K562 (cell line): ENCODE data around the gene ZNF672. TPM values are rescaled to one million over a fixed set of nuclear protein-coding genes. Genes with fewer than 3 reads are reported as not detected.

Experiments
- ATAC-seq: fragments of 200-7000 bp; cut with Tn5 transposase; 3 replicates; pipeline ENCODE4 v1.9.1; 2020; ENCODE audit warnings: moderate library complexity
- BruUV-seq: library from RNA; stranded (reverse); fragments of 400-500 nt; replicated peaks from 2 replicates; lab custom pipeline; 2021; lab: Mats Ljungman, UMichigan
- CTCF ChIA-PET: fragments of 300-600 bp; formaldehyde crosslinking; extraction: SDS; loops from one replicate; lab custom pipeline; 2021; ENCODE audit warnings: low intra/inter-chr PET ratio; lab: Yijun Ruan, JAX
- POLR2A ChIA-PET: fragments of 300-600, 350-650 bp; sonication (Branson Sonifier 250); formaldehyde crosslinking; extraction: SDS; loops from one replicate; lab custom pipeline; 2021; ENCODE audit warnings: antibody characterized with exemption, inconsistent platforms; lab: Yijun Ruan, JAX
- DNase-seq, 4 experiments: peaks; one replicate each; pipeline versions ENCODE4 v3.0.0 to v3.0.0-alpha.2; 2011 to 2018; ENCODE audit warnings: low spot score in 3 of 4, mixed read lengths in 3 of 4; ENCODE audit errors: extremely low read depth in 1 of 4
- FAIRE-seq: peaks from 2 replicates; lab custom pipeline; 2011; peaks lifted over from hg19 to GRCh38; lab: Jason Lieb, UNC
- H2AFZ ChIP-seq: 2 replicates; pipeline ENCODE4 v1.6.0; 2011; ENCODE audit warnings: low read depth, low read length, control low read depth, inconsistent platforms
- H3K27ac ChIP-seq: fragments of 200-600 bp; 3 replicates; pipeline ENCODE4 v1.8.0; 2011; ENCODE audit warnings: low read depth, mild to moderate bottlenecking, control low read depth, inconsistent platforms, low read length, moderate library complexity, mixed read lengths; ENCODE audit errors: extremely low read depth
- H3K27me3 ChIP-seq, 2 experiments: fragments of 300-600 bp in 1 of 2; 2 replicates in 1 of 2; 3 replicates in 1 of 2; pipeline versions ENCODE4 v1.6.0 to v1.8.0; 2011; ENCODE audit warnings: inconsistent platforms in 2 of 2, low read length in 2 of 2, mild to moderate bottlenecking in 1 of 2, mixed read lengths in 1 of 2, moderate library complexity in 1 of 2; ENCODE audit not compliant: control insufficient read depth in 2 of 2, insufficient read depth in 2 of 2
- H3K36me3 ChIP-seq: fragments of 300-600 bp; 3 replicates; pipeline ENCODE4 v1.8.0; 2011; ENCODE audit warnings: mild to moderate bottlenecking, low read length, inconsistent platforms; ENCODE audit not compliant: control insufficient read depth, insufficient read depth
- H3K4me1 ChIP-seq, 2 experiments: fragments of 200-600 bp in 1 of 2; replicated peaks in 1 of 2; 2 replicates in 1 of 2; 3 replicates in 1 of 2; pipeline versions ENCODE4 v1.5.1 to v1.8.0; 2011; ENCODE audit warnings: inconsistent platforms in 2 of 2, low read length in 2 of 2, mild to moderate bottlenecking in 1 of 2, mixed read lengths in 1 of 2, moderate library complexity in 1 of 2; ENCODE audit not compliant: control insufficient read depth in 2 of 2, insufficient read depth in 2 of 2
- H3K4me2 ChIP-seq: 2 replicates; pipeline ENCODE4 v1.6.1; 2011; ENCODE audit warnings: low read length, control low read depth, inconsistent platforms, mixed read lengths; ENCODE audit not compliant: insufficient read depth
- H3K4me3 ChIP-seq: fragments of 200-600 bp; sonication (generic), shearing (Covaris generic); 2 replicates; pipeline ENCODE4 v1.5.1; 2016; ENCODE audit warnings: control low read depth, inconsistent platforms
- H3K79me2 ChIP-seq: fragments of 200-600 bp; 3 replicates; pipeline ENCODE4 v1.8.0; 2011; ENCODE audit warnings: low read length, inconsistent platforms; ENCODE audit not compliant: control insufficient read depth, insufficient read depth
- H3K9ac ChIP-seq, 2 experiments: 2 replicates each; pipeline versions ENCODE4 v1.6.0 to v1.6.1; 2011; ENCODE audit warnings: low read depth in 2 of 2, low read length in 2 of 2, control low read depth in 1 of 2, inconsistent platforms in 1 of 2, mild to moderate bottlenecking in 1 of 2, mixed read lengths in 1 of 2; ENCODE audit not compliant: insufficient read depth in 1 of 2
- H3K9me1 ChIP-seq: one replicate; pipeline ENCODE4 v1.6.0; 2011; ENCODE audit warnings: inconsistent platforms, mild to moderate bottlenecking, low read length, moderate library complexity; ENCODE audit not compliant: control insufficient read depth, insufficient read depth
- H3K9me3 ChIP-seq: replicated peaks from 2 replicates; pipeline ENCODE4 v1.5.1; 2011; ENCODE audit warnings: low read depth, low read length, inconsistent platforms; ENCODE audit not compliant: control insufficient read depth, insufficient read depth
- H4K20me1 ChIP-seq: replicated peaks from 2 replicates; pipeline ENCODE4 v1.6.1; 2011; ENCODE audit warnings: low read length, inconsistent platforms, mixed read lengths; ENCODE audit not compliant: control insufficient read depth, insufficient read depth
- ATF3 ChIP-seq, 2 experiments: fragments of 450-650 bp in 1 of 2; sonication (generic) in 1 of 2; formaldehyde crosslinking in 1 of 2; IDR thresholded peaks in 1 of 2; conservative IDR thresholded peaks in 1 of 2; 2 replicates each; pipeline versions ENCODE4 v1.6.1 to v1.8.1; 2016 to 2023; ENCODE audit warnings: mild to moderate bottlenecking in 2 of 2, moderate library complexity in 2 of 2, inconsistent platforms in 1 of 2, missing genetic modification reagents in 1 of 2
- CC2D1A ChIP-seq: fragments of 450-650 bp; IDR thresholded peaks from 2 replicates; pipeline ENCODE4 v1.6.1; 2017; ENCODE audit warnings: mild to moderate bottlenecking
- NCOA1 ChIP-seq: fragments of 450-650 bp; IDR thresholded peaks from 2 replicates; pipeline ENCODE4 v1.6.1; 2016; ENCODE audit warnings: low read depth
- SOX6 ChIP-seq: fragments of 450-650 bp; IDR thresholded peaks from 2 replicates; pipeline ENCODE4 v1.6.1; 2014; ENCODE audit warnings: mild to moderate bottlenecking
- SREBF1 ChIP-seq: fragments of 150-350 bp; IDR thresholded peaks from 2 replicates; pipeline ENCODE4 v1.6.1; 2014; ENCODE audit warnings: antibody characterized with exemption, low read depth, low read length, borderline replicate concordance
- TCF7 ChIP-seq: sonication (generic); IDR thresholded peaks from 2 replicates; pipeline ENCODE4 v1.6.1; 2016; ENCODE audit warnings: antibody characterized with exemption, borderline replicate concordance
- TFAM ChIP-seq: fragments of 250-450 bp; sonication (Bioruptor Pico); conservative IDR thresholded peaks from 2 replicates; pipeline ENCODE4 v1.5.0; 2021; ENCODE audit warnings: mild to moderate bottlenecking, moderate library complexity
- UBTF ChIP-seq, 2 experiments: IDR thresholded peaks; 2 replicates each; pipeline ENCODE4 v1.6.1; 2012; ENCODE audit warnings: improper control_type of control experiment in 2 of 2, low read depth in 2 of 2, low read length in 2 of 2, borderline replicate concordance in 1 of 2
- ZNF79 ChIP-seq: fragments of 250-450 bp; sonication (Bioruptor Pico); IDR thresholded peaks from 2 replicates; pipeline ENCODE4 v1.4.0; 2020; ENCODE audit warnings: low read depth, mild to moderate bottlenecking, moderate library complexity
- WGBS: fragments of 100-300 bp; shearing (Covaris generic); methylation state at CpG from one replicate; pipeline ENCODE4 v1.1.6; 2016; ENCODE audit warnings: low coverage, mixed read lengths; ENCODE audit not compliant: insufficient coverage; ENCODE audit errors: missing lambda C conversion rate; 5-methylcytosine and 5-hydroxymethylcytosine counted together
- in situ Hi-C: fragments of 300-500 bp; cut with MboI; formaldehyde crosslinking; loops from 4 replicates; pipeline ENCODE4 v1.15.0; 2018; ENCODE audit warnings: inconsistent platforms, mixed read lengths
- intact Hi-C: fragments of 100-400 bp; cut with micrococcal nuclease; formaldehyde crosslinking; loops from 2 replicates; pipeline ENCODE4 v1.14.2; 2022
- polyA plus RNA-seq, 8 experiments: library from polyadenylated mRNA; depleted of rRNA in 4 of 8; stranded (reverse) in 5 of 8; unstranded in 3 of 8; fragments of >200 nt; fragmentation: Nextera tagmentation in 2 of 8; fragmentation: Illumina TruSeq in 1 of 8; extraction: Ambion mirVana in 2 of 8; extraction: Trizol in 1 of 8; gene quantifications; 2 replicates each; pipeline versions ENCODE4 v1.2.1 to v1.2.3, GENCODE V29; 2011 to 2014; ENCODE audit warnings: inconsistent platforms in 1 of 8, missing spikeins in 1 of 8
- total RNA-seq, 7 experiments: library from RNA; depleted of rRNA in 6 of 7; stranded (reverse); fragments of >200 nt in 6 of 7; fragmentation: Illumina TruSeq in 2 of 7; extraction: Trizol in 2 of 7; gene quantifications; 2 replicates each; pipeline versions ENCODE4 v1.2.1 to v1.2.3, GENCODE V29; 2011 to 2021; ENCODE audit warnings: low replicate concordance in 1 of 7
- TF ChIP-seq, protein P1 (sequence below): fragments of 450-650 bp; IDR thresholded peaks from 2 replicates; pipeline ENCODE4 v1.6.1; 2017; ENCODE audit warnings: antibody characterized with exemption, mild to moderate bottlenecking

Gene ZNF672
- total and polyA plus RNA-seq, 9 of the 15 experiments (the other 6 are each of a cell fraction or from before 2014, with no cell fraction given): 1.9 to 57.9 (median 24.1) TPM

- TF ChIP-seq ATF3 (IDR thresholded peaks at IDR 0.05) (no peak), ATF3 (CRISPR knock-in tag; conservative IDR thresholded peaks at IDR 0.05) (no peak), TFAM (CRISPR knock-in tag) (no peak), ZNF79 (CRISPR knock-in tag) (no peak)
Measured at GRCh38 chr1:248837781-248838356, at the start of gene ZNF672 (continued).

- H3K27me3 ChIP-seq: peaks cover 0 to 13% of the 10 kb centered on the region in 2 experiments; a peak in 3 of 5 replicates
- H2AFZ ChIP-seq: no peak overlapping the region
- DNase-seq (no peak), ATAC-seq (no peak), FAIRE-seq (no peak)
- BruUV-seq: no TSS peak
- POLR2A ChIA-PET: no interaction called here
- no peaks in the 10 kb centered on the region for H3K9me1 ChIP-seq
- no peaks in the 10 kb centered on the region for H3K79me2 ChIP-seq
- H3K27ac ChIP-seq: no peak overlapping the region
- H3K4me1 ChIP-seq: no peaks in the 10 kb centered on the region
- WGBS: 0% methylated on average over 3 of the region's 3 CpGs
- intact Hi-C loops (no loop called here), in situ Hi-C loops (no loop called here)
- H3K4me2 ChIP-seq: no peak overlapping the region
- H3K4me3 ChIP-seq: no peak overlapping the region
- H4K20me1 ChIP-seq: no peaks in the 10 kb centered on the region
- no peaks in the 10 kb centered on the region for H3K36me3 ChIP-seq
- H3K9ac ChIP-seq: no peak overlapping the region
- H3K9me3 ChIP-seq: no peaks in the 10 kb centered on the region
- CTCF ChIA-PET: no interaction called here
- TF ChIP-seq CC2D1A (no peak), TCF7 (no peak), SREBF1 (no peak), NCOA1 (no peak), SOX6 (no peak), UBTF (IDR thresholded peaks at IDR 0.05; ENCODE audit: borderline replicate concordance in 1 of 2, low read depth in 2 of 2, low read length in 2 of 2) (no peak)
- TF ChIP-seq, protein P1, sequence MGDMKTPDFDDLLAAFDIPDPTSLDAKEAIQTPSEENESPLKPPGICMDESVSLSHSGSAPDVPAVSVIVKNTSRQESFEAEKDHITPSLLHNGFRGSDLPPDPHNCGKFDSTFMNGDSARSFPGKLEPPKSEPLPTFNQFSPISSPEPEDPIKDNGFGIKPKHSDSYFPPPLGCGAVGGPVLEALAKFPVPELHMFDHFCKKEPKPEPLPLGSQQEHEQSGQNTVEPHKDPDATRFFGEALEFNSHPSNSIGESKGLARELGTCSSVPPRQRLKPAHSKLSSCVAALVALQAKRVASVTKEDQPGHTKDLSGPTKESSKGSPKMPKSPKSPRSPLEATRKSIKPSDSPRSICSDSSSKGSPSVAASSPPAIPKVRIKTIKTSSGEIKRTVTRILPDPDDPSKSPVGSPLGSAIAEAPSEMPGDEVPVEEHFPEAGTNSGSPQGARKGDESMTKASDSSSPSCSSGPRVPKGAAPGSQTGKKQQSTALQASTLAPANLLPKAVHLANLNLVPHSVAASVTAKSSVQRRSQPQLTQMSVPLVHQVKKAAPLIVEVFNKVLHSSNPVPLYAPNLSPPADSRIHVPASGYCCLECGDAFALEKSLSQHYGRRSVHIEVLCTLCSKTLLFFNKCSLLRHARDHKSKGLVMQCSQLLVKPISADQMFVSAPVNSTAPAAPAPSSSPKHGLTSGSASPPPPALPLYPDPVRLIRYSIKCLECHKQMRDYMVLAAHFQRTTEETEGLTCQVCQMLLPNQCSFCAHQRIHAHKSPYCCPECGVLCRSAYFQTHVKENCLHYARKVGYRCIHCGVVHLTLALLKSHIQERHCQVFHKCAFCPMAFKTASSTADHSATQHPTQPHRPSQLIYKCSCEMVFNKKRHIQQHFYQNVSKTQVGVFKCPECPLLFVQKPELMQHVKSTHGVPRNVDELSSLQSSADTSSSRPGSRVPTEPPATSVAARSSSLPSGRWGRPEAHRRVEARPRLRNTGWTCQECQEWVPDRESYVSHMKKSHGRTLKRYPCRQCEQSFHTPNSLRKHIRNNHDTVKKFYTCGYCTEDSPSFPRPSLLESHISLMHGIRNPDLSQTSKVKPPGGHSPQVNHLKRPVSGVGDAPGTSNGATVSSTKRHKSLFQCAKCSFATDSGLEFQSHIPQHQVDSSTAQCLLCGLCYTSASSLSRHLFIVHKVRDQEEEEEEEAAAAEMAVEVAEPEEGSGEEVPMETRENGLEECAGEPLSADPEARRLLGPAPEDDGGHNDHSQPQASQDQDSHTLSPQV: no peak
Measured at GRCh38 chr1:248788327-248788726, 49.7 kb upstream of the ZNF672 start.
